Measurements from ENCODE around the gene NVL. TPM values are rescaled to one million over a fixed set of nuclear protein-coding genes. Genes with fewer than 3 reads are reported as not detected.

NVL gene
- total RNA-seq, 2 donors from 2014 or later = 42.4 TPM

- Mint-ChIP-seq H3K27me3 (ENCODE audit: insufficient read depth) (no peaks in the 10 kb centered on the region), H3K4me3 (no peak overlapping the region), H3K36me3 (ENCODE audit: low read depth) (no peaks in the 10 kb centered on the region), H3K27ac (no peak overlapping the region), H3K9me3 (no peaks in the 10 kb centered on the region), H3K4me1 (peaks cover 9% of the 10 kb centered on the region)
- Histone ChIP-seq H3K27ac (ENCODE audit: low read depth, low read length) (no peak overlapping the region), H3K9me3 (ENCODE audit: control insufficient read depth, low read length) (no peaks in the 10 kb centered on the region), H3K4me1 (ENCODE audit: control insufficient read depth, insufficient read depth, low read length) (no peaks in the 10 kb centered on the region), H3K9ac (ENCODE audit: extremely low read depth, low read length, poor library complexity, severe bottlenecking) (no peak overlapping the region), H3K4me3 (ENCODE audit: low read length) (no peak overlapping the region), H3K27me3 (ENCODE audit: control insufficient read depth, insufficient read depth, low read length, poor library complexity, severe bottlenecking) (no peaks in the 10 kb centered on the region), H3K36me3 (ENCODE audit: control insufficient read depth, insufficient read depth, low read length) (no peaks in the 10 kb centered on the region)
- no peak for DNase-seq
- WGBS, 2 experiments (ENCODE audit: insufficient coverage in 1 of 2, insufficient read length in 1 of 2) = 31 to 86% methylated on average over 1 to 3 of the region's 3 CpGs
- TF ChIP-seq, protein P1, sequence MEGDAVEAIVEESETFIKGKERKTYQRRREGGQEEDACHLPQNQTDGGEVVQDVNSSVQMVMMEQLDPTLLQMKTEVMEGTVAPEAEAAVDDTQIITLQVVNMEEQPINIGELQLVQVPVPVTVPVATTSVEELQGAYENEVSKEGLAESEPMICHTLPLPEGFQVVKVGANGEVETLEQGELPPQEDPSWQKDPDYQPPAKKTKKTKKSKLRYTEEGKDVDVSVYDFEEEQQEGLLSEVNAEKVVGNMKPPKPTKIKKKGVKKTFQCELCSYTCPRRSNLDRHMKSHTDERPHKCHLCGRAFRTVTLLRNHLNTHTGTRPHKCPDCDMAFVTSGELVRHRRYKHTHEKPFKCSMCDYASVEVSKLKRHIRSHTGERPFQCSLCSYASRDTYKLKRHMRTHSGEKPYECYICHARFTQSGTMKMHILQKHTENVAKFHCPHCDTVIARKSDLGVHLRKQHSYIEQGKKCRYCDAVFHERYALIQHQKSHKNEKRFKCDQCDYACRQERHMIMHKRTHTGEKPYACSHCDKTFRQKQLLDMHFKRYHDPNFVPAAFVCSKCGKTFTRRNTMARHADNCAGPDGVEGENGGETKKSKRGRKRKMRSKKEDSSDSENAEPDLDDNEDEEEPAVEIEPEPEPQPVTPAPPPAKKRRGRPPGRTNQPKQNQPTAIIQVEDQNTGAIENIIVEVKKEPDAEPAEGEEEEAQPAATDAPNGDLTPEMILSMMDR (conservative IDR thresholded peaks at IDR 0.05) = peak; percentile 81
Measured at GRCh38 chr1:224333309-224333926, 3.4 kb upstream of the NVL start.

DNA sequence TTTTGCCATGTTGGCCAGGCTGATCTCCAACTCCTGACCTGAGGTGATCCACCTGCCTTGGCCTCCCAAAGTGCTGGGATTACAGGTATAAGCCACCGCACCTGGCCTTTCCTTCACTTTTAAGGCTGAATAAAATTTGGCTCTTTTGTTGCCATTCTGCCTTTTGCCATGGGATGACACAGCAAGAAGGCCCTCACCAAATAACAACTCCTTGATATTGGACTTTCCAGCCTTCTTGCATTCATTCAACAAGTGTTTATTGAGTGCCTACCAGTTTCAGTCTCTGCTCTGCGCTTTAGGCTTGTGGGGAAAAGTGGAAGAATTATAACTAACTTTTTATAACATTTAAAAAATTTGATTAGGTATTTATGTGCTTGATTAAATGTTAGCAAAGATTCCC, 1.9 kb upstream of the NVL start:
- no peak overlapping the region for H3K4me3 Mint-ChIP-seq
- TF ChIP-seq, protein P1 (conservative IDR thresholded peaks at IDR 0.05) = no peak
- no peaks in the 10 kb centered on the region for H3K9me3 Mint-ChIP-seq
- Histone ChIP-seq H3K4me1 (ENCODE audit: control insufficient read depth, insufficient read depth, low read length) (no peaks in the 10 kb centered on the region), H3K27ac (ENCODE audit: low read depth, low read length) (no peak overlapping the region), H3K9ac (ENCODE audit: extremely low read depth, low read length, poor library complexity, severe bottlenecking) (no peak overlapping the region), H3K9me3 (ENCODE audit: control insufficient read depth, low read length) (no peaks in the 10 kb centered on the region), H3K27me3 (ENCODE audit: control insufficient read depth, insufficient read depth, low read length, poor library complexity, severe bottlenecking) (no peaks in the 10 kb centered on the region), H3K36me3 (ENCODE audit: control insufficient read depth, insufficient read depth, low read length) (peaks cover 5% of the 10 kb centered on the region), H3K4me3 (ENCODE audit: low read length) (no peak overlapping the region)
- H3K27me3 Mint-ChIP-seq (ENCODE audit: insufficient read depth) = no peaks in the 10 kb centered on the region
- H3K4me1 Mint-ChIP-seq = peaks cover 11% of the 10 kb centered on the region
- no peak for DNase-seq
- peaks cover 7% of the 10 kb centered on the region for H3K36me3 Mint-ChIP-seq (ENCODE audit: low read depth)
- no peak overlapping the region for H3K27ac Mint-ChIP-seq
- WGBS, 2 experiments (ENCODE audit: insufficient coverage in 1 of 2, insufficient read length in 1 of 2) = 98 to 100% methylated on average over 1 of the region's 2 CpGs

- Mint-ChIP-seq H3K27me3 (ENCODE audit: insufficient read depth) (no peaks in the 10 kb centered on the region), H3K36me3 (ENCODE audit: low read depth) (peaks cover 9% of the 10 kb centered on the region), H3K4me1 (peaks cover 11% of the 10 kb centered on the region), H3K9me3 (no peaks in the 10 kb centered on the region), H3K4me3 (peak overlapping the region; percentile 89), H3K27ac (no peak overlapping the region)
- Histone ChIP-seq H3K4me1 (ENCODE audit: control insufficient read depth, insufficient read depth, low read length) (no peaks in the 10 kb centered on the region), H3K27me3 (ENCODE audit: control insufficient read depth, insufficient read depth, low read length, poor library complexity, severe bottlenecking) (no peaks in the 10 kb centered on the region), H3K36me3 (ENCODE audit: control insufficient read depth, insufficient read depth, low read length) (peaks cover 5% of the 10 kb centered on the region), H3K27ac (ENCODE audit: low read depth, low read length) (no peak overlapping the region), H3K9ac (ENCODE audit: extremely low read depth, low read length, poor library complexity, severe bottlenecking) (no peak overlapping the region), H3K9me3 (ENCODE audit: control insufficient read depth, low read length) (no peaks in the 10 kb centered on the region), H3K4me3 (ENCODE audit: low read length) (no peak overlapping the region)
- DNase-seq = no peak
- TF ChIP-seq, protein P1 (conservative IDR thresholded peaks at IDR 0.05) = no peak
- 97 to 100% methylated on average over 2 of the region's 2 CpGs for WGBS, 2 experiments (ENCODE audit: insufficient coverage in 1 of 2, insufficient read length in 1 of 2)
Measured at GRCh38 chr1:224331326-224331725, 1.4 kb upstream of the NVL start.

Measured in endodermal cell (in vitro differentiated cells).